Neural cell (in vitro differentiated cells): ENCODE results near the gene RUBCNL. TPM values are rescaled to one million over a fixed set of nuclear protein-coding genes. Genes with fewer than 3 reads are reported as not detected.

ENCODE experiments used
- H2AFZ ChIP-seq: fragments of 200-600, 300-800 bp; sonication (generic), shearing (Covaris generic); 2 replicates; pipeline ENCODE4 v1.6.0; 2014; ENCODE audit warnings: low read depth, mild to moderate bottlenecking, antibody characterized with exemption, low read length, moderate library complexity
- H3F3A ChIP-seq: fragments of 200-600 bp; shearing (Covaris generic); 2 replicates; pipeline ENCODE4 v1.6.1; 2016; ENCODE audit warnings: mild to moderate bottlenecking, moderate library complexity, mixed read lengths, antibody characterized with exemption, low read length; ENCODE audit not compliant: insufficient read depth, poor library complexity, severe bottlenecking
- H3K27ac ChIP-seq: fragments of 200-600, 300-800 bp; sonication (generic), shearing (Covaris generic); 2 replicates; pipeline ENCODE4 v1.5.1; 2014; ENCODE audit warnings: mild to moderate bottlenecking, low read length, moderate library complexity
- H3K27me3 ChIP-seq: fragments of 300-800, 200-600 bp; sonication (generic), shearing (Covaris generic); 2 replicates; pipeline ENCODE4 v1.6.0; 2014; ENCODE audit warnings: mild to moderate bottlenecking, low read depth, low read length, moderate library complexity; ENCODE audit not compliant: insufficient read depth
- H3K36me3 ChIP-seq: fragments of 300-800, 200-600 bp; sonication (generic), shearing (Covaris generic); 2 replicates; pipeline ENCODE4 v1.5.1; 2014; ENCODE audit warnings: mild to moderate bottlenecking, antibody characterized with exemption, low read length, moderate library complexity; ENCODE audit not compliant: insufficient read depth
- H3K4me2 ChIP-seq: fragments of 300-800, 200-600 bp; sonication (generic), shearing (Covaris generic); 2 replicates; pipeline ENCODE4 v1.6.0; 2014; ENCODE audit warnings: mild to moderate bottlenecking, low read length
- H3K4me3 ChIP-seq: fragments of 300-800, 200-600 bp; sonication (generic), shearing (Covaris generic); 2 replicates; pipeline ENCODE4 v1.5.1; 2014; ENCODE audit warnings: mild to moderate bottlenecking, low read length, moderate library complexity
- H3K79me2 ChIP-seq: fragments of 200-600 bp; shearing (Covaris generic); replicated peaks from 2 replicates; pipeline ENCODE4 v1.6.0; 2014; ENCODE audit warnings: mild to moderate bottlenecking, low read length, moderate library complexity; ENCODE audit not compliant: insufficient read depth
- H3K9ac ChIP-seq: fragments of 300-800, 200-600 bp; sonication (generic), shearing (Covaris generic); 2 replicates; pipeline ENCODE4 v1.6.1; 2016; ENCODE audit warnings: mild to moderate bottlenecking, low read length, mixed read lengths
- H3K9me2 ChIP-seq: fragments of 200-600 bp; shearing (Covaris generic); 2 replicates; pipeline ENCODE4 v1.6.1; 2016; ENCODE audit warnings: mild to moderate bottlenecking, low read length, mixed read lengths; ENCODE audit not compliant: insufficient read depth
- H3K9me3 ChIP-seq: fragments of 200-600, 300-800 bp; sonication (generic), shearing (Covaris generic); 2 replicates; pipeline ENCODE4 v1.6.1; 2016; ENCODE audit warnings: mild to moderate bottlenecking, mixed run types, low read length, moderate library complexity, mixed read lengths
- H4K20me1 ChIP-seq: fragments of 200-600 bp; shearing (Covaris generic); 2 replicates; pipeline ENCODE4 v1.6.1; 2016; ENCODE audit warnings: mild to moderate bottlenecking, mixed run types; ENCODE audit not compliant: insufficient read depth
- EP300 ChIP-seq: fragments of 450-650 bp; conservative IDR thresholded peaks from 2 replicates; pipeline ENCODE4 v1.6.1; 2014; ENCODE audit warnings: antibody characterized with exemption, mild to moderate bottlenecking, moderate library complexity; ENCODE audit not compliant: poor library complexity, severe bottlenecking
- EZH2 ChIP-seq: fragments of 200-600, 300-800 bp; shearing (Covaris generic), sonication (generic); IDR thresholded peaks from 2 replicates; pipeline ENCODE4 v1.6.1; 2014; ENCODE audit warnings: antibody characterized with exemption, low read length, borderline replicate concordance, mild to moderate bottlenecking; ENCODE audit not compliant: insufficient read depth, poor library complexity, severe bottlenecking
- MXI1 ChIP-seq: fragments of 450-650 bp; conservative IDR thresholded peaks from 2 replicates; pipeline ENCODE4 v1.6.1; 2014; ENCODE audit warnings: antibody characterized with exemption, mild to moderate bottlenecking; ENCODE audit not compliant: poor library complexity, severe bottlenecking
- POLR2AphosphoS5 ChIP-seq: IDR thresholded peaks from 2 replicates; pipeline ENCODE4 v1.6.1; 2012
- RAD21 ChIP-seq: fragments of 450-650 bp; conservative IDR thresholded peaks from 2 replicates; pipeline ENCODE4 v1.6.1; 2014; ENCODE audit warnings: antibody characterized with exemption, mild to moderate bottlenecking, moderate library complexity
- SMC3 ChIP-seq: fragments of 450-650 bp; conservative IDR thresholded peaks from 2 replicates; pipeline ENCODE4 v1.6.1; 2014; ENCODE audit warnings: antibody characterized with exemption, mild to moderate bottlenecking, moderate library complexity; ENCODE audit not compliant: poor library complexity
- TAF1 ChIP-seq: IDR thresholded peaks from 2 replicates; pipeline ENCODE4 v1.6.1; 2012; ENCODE audit warnings: low read depth
- polyA plus RNA-seq: library from polyadenylated mRNA; depleted of rRNA; stranded (reverse); fragments of >200 nt; gene quantifications from 2 replicates; pipeline ENCODE4 v1.2.3, GENCODE V29; 2014
- TF ChIP-seq, protein P1 (sequence below): fragments of 450-650 bp; IDR thresholded peaks from 2 replicates; pipeline ENCODE4 v1.5.1; 2014; ENCODE audit warnings: antibody characterized with exemption, mild to moderate bottlenecking, moderate library complexity; ENCODE audit not compliant: poor library complexity, severe bottlenecking
- TF ChIP-seq, protein P2 (sequence below): IDR thresholded peaks from 2 replicates; pipeline ENCODE4 v1.6.1; 2012; ENCODE audit warnings: borderline replicate concordance

RUBCNL gene
- polyA plus RNA-seq, 1 donor from 2014 or later = not detected

DNA sequence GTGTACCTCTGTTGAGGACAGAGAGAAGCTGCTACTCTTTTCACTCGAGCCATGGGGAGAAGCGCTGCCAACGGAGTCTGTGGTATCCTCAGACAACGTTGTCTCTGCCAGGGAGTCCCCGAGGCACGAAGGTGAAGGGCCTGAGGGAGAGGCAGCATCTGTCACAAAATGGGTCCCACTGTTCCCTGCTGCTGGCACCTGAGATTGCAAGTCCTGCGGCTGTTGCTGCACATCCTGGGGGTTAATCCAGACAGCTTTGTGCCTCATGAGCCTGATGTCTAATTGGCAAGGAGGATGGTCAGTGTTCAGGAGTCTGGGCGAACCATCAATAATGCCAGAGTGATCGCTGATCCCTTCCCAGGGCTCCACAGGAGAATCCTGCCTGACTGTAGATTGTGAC is 15.0 kb downstream of the RUBCNL start:
- Histone ChIP-seq H3K9me3 (no peaks in the 10 kb centered on the region), H3K9ac (no peak overlapping the region), H3K9me2 (no peaks in the 10 kb centered on the region), H3K27ac (no peak overlapping the region), H3K79me2 (no peaks in the 10 kb centered on the region), H3F3A (no peaks in the 10 kb centered on the region), H3K4me2 (no peak overlapping the region), H3K4me3 (no peak overlapping the region), H3K27me3 (no peaks in the 10 kb centered on the region), H3K36me3 (no peaks in the 10 kb centered on the region), H2AFZ (no peak overlapping the region), H4K20me1 (no peaks in the 10 kb centered on the region)
- TF ChIP-seq, protein P1, sequence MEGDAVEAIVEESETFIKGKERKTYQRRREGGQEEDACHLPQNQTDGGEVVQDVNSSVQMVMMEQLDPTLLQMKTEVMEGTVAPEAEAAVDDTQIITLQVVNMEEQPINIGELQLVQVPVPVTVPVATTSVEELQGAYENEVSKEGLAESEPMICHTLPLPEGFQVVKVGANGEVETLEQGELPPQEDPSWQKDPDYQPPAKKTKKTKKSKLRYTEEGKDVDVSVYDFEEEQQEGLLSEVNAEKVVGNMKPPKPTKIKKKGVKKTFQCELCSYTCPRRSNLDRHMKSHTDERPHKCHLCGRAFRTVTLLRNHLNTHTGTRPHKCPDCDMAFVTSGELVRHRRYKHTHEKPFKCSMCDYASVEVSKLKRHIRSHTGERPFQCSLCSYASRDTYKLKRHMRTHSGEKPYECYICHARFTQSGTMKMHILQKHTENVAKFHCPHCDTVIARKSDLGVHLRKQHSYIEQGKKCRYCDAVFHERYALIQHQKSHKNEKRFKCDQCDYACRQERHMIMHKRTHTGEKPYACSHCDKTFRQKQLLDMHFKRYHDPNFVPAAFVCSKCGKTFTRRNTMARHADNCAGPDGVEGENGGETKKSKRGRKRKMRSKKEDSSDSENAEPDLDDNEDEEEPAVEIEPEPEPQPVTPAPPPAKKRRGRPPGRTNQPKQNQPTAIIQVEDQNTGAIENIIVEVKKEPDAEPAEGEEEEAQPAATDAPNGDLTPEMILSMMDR = no peak
- TF ChIP-seq EZH2 = no peak
- no peak for TF ChIP-seq TAF1
- TF ChIP-seq, protein P2, sequence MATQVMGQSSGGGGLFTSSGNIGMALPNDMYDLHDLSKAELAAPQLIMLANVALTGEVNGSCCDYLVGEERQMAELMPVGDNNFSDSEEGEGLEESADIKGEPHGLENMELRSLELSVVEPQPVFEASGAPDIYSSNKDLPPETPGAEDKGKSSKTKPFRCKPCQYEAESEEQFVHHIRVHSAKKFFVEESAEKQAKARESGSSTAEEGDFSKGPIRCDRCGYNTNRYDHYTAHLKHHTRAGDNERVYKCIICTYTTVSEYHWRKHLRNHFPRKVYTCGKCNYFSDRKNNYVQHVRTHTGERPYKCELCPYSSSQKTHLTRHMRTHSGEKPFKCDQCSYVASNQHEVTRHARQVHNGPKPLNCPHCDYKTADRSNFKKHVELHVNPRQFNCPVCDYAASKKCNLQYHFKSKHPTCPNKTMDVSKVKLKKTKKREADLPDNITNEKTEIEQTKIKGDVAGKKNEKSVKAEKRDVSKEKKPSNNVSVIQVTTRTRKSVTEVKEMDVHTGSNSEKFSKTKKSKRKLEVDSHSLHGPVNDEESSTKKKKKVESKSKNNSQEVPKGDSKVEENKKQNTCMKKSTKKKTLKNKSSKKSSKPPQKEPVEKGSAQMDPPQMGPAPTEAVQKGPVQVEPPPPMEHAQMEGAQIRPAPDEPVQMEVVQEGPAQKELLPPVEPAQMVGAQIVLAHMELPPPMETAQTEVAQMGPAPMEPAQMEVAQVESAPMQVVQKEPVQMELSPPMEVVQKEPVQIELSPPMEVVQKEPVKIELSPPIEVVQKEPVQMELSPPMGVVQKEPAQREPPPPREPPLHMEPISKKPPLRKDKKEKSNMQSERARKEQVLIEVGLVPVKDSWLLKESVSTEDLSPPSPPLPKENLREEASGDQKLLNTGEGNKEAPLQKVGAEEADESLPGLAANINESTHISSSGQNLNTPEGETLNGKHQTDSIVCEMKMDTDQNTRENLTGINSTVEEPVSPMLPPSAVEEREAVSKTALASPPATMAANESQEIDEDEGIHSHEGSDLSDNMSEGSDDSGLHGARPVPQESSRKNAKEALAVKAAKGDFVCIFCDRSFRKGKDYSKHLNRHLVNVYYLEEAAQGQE = no peak
- no peak for TF ChIP-seq EP300
- no peak for TF ChIP-seq SMC3
- no peak for TF ChIP-seq RAD21

DNA sequence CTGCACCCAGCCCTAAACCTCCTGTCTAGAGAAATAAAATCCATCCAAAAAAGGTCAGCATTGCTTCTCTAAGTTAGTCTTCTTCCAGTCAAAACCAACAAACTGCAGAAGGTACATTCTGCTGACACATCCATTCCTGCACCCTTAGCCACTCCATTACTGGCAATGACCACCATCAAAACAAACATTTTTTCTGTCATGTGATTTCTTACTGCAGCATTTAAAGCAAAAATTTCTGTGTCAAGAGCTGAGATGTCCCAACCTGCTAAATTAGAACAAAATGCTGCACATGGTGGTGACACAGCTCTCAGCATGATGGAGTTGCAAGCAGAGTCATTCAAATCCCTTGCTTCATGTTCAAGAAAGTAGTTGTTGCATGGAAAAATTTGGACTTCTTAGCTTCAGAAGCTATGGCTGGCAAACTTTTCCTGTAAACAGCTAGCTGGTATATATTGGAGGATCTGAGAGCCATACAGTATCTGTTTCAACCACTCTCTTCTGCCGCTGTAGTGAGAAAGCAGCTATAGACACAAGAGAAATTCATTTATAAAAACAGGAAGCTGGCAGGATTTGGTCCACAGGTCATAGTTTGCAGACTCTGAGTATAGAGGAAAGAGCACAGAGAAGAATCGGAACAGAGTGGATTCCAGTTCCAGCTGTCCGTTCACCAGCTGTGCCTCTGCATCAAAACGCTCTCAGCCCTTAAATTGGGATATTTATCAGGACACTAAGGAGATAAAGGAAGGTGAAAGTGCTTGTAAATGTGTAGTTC is 17.4 kb downstream of the RUBCNL start:
- Histone ChIP-seq H4K20me1 (no peaks in the 10 kb centered on the region), H3F3A (no peaks in the 10 kb centered on the region), H3K9me2 (no peaks in the 10 kb centered on the region), H3K27me3 (no peaks in the 10 kb centered on the region), H3K36me3 (no peaks in the 10 kb centered on the region), H3K4me2 (no peak overlapping the region), H3K9me3 (no peaks in the 10 kb centered on the region), H3K79me2 (no peaks in the 10 kb centered on the region), H3K4me3 (no peak overlapping the region), H3K27ac (no peak overlapping the region), H2AFZ (no peak overlapping the region), H3K9ac (no peak overlapping the region)
- no peak for TF ChIP-seq EZH2
- TF ChIP-seq, protein P2 = no peak
- no peak for TF ChIP-seq EP300
- no peak for TF ChIP-seq RAD21
- TF ChIP-seq TAF1 = no peak
- no peak for TF ChIP-seq SMC3
- TF ChIP-seq POLR2AphosphoS5 = no peak
- TF ChIP-seq, protein P1 = no peak
- TF ChIP-seq MXI1 = no peak
